GM18907 (cell line): Measurements from ENCODE around the gene CDT1.

Experiments
- ATAC-seq: cut with Tn5 transposase; IDR thresholded peaks from one replicate; pipeline ENCODE4 v1.9.1; 2021; ENCODE audit warnings: mild to moderate bottlenecking, moderate library complexity; ENCODE audit not compliant: unreplicated experiment

Gene CDT1

DNA sequence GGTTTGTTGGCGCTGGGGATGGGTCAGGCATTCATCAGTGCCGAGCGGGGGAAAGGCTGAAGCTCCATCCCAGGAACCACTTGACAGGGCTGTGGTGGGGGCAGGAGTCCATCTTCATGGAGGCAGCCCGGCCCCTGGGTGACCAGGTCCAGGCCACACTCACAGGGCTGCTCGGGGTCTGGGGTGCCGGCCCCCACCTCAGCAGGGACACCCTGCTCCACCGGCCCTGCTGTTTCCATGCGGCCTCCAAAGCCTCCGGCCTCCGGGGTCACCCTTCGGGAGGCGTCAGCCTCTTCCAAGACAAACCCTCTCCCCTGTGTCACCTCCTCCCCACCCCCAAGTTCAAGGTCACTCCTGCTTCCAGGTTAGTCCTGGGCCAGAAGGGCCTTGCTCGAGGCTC lies 31.1 kb downstream of the CDT1 start:
- no peak for ATAC-seq

DNA sequence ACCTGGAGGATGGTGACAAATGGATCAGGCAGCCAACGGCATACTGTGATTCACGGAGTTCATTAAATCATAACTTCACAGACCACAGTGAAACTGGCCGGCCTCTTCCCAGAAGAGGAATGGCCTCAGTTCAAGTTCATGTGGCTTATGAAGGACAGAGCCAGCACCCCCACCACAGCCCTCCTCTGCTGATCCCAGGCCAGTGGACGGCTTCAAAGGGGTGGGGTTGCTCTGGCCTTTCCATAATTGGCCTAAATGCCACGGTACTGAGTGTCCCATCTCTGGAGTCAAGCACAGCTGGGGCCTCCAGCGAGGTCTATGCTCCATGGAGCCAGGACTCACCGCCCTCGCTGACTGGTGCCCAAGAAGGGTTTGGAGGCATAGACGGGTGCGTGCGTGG lies 31.8 kb downstream of the CDT1 start:
- no peak for ATAC-seq

DNA sequence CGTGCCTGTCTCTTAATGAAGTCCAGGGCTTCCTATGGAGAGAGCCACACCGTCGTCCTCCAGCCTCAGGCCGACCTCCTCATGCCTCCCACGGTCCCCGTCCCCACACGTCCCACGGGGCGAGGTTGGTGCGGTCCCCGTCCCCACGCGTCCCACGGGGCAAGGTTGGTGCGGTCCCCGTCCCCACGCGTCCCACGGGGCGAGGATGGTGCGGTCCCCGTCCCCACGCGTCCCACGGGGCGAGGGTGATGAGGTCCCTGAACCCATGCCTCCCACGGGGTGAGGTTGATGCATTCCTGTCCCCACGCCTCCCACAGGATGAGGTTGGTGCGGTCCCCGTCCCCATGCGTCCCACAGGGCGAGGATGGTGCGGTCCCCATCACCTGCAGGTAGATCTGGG lies 32.2 kb downstream of the CDT1 start:
- ATAC-seq = no peak

DNA sequence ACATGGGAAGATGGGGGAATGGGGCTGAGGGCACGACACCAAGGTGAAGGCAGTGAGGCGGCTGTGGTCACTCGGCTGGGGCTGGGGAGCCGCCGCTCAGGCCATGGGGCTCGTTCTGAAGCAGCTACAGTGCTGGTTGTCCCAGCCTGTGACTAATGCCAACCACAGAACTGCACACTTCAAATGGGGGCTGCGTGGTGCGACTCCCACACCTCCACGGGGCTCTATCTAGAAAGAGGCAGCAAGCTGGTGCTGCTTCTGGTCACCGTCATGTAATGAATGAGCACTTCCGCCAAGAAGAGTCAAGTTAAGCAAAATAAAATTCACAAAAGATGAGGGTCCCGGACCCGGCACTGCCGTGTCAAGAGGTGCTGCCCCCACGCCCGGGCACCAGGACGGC lies 33.2 kb downstream of the CDT1 start:
- no peak for ATAC-seq

DNA sequence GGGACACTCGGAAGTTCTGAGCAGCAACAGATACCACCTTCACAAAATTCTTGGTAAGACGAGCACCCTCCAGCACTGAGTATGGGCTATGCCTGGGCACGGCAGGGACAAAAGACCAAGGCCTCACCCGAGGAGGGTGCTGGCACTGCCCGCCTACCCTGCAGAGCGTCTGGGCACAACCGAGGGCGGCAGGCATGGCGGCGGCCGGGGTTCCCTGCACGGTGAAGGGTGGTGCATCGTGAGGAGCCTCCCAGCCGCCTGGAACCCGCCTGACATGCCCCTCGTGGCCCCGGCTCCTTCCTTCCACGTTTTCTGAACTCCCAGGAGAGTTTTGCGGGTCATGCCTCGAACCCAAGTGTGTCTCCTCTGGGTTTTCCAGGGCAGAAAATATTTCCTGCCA lies 34.2 kb downstream of the CDT1 start:
- no peak for ATAC-seq

DNA sequence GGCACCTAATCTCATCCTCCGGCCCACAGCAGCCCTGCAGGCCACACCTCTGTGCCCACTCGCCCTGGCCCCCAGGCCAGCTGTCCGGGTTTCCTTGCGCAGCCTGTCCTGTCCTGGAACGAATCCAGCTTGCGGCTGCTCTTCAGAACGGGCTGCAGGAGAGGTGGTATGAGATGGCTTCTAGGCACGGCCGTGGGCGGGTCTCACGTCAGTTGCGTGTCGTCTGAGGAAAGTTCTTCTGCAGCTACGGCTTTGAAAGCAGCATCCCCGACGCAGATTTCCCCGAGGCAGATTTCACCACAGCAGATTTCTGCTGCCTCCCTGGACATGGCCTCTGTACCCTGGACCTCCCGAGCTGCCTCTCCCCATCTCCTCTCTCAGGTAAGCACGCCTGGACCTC lies 35.0 kb downstream of the CDT1 start:
- no peak for ATAC-seq

DNA sequence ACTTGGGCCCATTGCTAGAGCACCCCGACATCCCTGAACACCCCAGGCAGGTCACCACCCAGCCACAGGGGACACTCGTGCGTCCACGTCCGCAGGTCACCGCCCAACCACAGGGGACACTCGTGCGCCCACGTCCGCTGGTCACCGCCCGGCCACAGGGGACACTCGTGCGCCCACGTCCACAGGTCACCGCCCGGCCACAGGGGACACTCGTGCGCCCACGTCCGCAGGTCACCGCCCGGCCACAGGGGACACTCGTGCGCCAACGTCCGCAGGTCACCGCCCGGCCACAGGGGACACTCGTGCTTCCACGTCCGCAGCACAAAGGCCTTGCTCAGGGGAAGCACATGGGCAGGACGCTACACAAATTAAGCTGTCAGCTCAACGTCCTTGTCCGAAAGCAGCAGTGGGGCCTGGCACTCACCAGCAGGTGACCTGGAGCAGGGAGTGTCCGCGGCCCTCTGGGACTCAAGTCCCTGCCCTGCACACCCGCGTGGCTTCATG lies 35.5 kb downstream of the CDT1 start:
- no peak for ATAC-seq

DNA sequence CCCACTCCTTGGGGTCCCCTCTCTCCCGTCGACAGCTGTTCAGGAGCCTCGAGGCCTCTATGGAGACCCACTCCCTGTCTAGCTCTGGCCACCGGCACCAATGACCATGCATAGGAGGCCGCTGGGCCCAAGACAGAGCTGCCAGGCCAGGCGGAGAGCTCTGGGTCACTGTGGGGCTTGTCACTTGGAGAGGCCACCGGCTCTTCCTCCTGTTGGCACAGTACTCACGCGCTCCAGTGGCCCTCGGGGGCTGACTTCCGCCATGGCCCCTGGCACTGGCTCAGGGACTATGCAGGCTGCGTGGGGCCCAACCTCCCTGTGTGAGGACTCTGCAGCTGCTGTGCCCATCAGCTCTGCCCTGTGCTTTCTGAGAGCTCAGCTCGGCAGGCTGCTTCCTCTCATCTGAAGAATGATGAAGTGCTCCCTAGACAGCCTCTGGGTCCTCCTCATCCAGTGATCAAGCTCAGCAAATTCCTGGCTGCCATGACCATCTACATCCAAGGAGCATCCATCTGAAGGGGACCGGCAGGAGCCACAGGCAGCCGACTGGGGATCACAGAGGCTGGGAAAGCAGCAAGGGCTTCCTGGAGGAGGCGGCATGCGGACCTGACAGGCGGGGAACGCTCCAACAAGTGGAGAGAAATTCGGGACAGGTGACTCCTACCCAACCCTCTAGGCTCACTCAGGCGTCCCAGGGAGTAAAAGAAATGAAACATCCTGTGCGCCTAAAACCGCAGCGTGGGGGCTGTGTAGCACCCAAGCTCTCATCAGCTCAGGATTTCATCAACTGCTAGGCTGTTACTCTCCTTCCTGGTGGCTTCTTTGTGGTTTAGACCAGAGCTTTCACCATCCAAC lies 36.4 kb downstream of the CDT1 start:
- no peak for ATAC-seq

DNA sequence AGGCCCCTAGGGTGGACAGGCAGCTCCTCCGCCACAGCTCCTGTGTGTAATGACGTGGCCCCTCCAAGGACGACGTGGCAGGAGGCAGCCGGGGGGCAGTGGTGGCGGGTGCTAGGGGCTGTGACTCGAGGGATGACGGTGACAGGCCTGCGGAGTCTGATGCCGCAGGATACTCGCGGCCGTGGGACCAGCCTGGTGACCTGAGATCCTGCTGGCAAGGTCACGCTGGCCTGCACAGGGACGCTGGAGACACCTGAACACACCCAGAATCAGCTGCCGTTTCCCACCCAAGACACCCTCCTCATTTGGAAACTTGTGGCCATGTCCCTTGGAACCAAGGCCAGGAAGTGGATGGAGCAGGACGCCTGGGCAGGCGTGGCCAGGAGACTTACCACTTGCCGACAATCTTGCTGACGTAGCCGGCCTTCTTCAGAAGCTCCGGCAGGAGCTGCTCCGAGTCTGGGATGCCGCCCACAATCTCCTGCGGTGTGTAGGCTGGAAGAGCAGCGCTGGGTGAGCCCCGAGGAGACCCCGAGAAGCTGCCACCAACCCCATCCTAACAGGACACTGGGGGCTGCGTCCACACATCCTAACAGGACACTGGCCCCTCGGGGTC lies 37.1 kb downstream of the CDT1 start:
- no peak for ATAC-seq

DNA sequence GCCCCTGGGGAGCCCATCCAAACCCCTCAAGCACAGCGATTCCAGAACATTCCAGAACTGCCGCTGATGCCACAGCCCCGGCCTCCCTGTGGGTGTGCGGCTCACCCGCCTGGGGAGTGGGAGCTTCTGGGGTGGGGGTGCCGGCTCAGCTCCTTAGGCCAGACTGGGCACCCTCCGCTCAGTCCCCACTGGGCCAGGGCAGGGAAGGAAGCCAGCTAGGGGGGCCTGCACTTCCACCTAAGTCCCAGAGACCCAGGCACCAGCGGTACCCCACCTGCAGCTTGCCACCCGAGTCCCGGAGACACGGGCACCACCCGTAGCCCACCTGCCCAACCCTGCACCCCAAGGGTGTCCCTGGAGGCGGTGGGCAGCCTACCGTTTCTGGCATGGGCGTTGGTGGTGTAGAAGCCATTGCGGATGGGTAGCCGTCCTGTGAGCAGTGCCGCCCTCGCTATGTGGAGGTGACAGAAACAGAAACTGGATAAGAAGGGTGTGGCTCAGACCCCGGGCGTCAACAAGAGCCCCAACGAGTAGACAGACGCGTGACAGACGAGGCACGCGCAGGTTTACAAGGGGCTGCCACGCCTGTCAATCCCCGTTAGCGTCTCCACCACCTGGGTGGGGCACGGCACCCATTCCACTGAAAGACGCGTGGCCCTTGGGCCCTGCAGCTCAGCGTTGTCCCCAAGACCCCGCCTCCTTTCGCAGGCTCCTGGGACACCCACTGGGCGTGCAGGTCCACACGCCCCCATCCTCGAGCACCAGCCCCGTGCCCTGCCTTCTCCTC lies 38.1 kb downstream of the CDT1 start:
- ATAC-seq = no peak

DNA sequence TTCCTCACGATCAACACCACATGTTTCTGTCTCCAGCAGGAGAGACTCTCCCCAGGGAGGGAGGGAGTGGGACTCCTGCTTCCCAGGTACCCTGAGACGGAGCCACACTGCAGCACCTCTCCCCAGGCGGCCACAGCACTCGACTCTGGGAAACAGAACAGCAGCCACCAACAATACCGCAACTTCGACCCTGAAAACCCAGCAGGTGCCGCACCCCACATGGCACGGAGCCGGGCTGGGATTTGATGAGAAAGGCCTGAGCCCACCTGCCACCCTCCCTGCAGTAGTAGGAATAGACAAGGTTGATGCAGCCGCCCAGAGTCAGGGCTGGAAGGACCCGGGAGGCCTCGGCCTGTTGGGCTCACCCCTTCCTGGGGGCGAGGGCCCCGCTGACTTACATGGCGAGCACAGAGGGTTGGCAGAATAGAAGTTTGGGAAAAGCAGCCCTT lies 38.7 kb downstream of the CDT1 start:
- ATAC-seq = no peak

DNA sequence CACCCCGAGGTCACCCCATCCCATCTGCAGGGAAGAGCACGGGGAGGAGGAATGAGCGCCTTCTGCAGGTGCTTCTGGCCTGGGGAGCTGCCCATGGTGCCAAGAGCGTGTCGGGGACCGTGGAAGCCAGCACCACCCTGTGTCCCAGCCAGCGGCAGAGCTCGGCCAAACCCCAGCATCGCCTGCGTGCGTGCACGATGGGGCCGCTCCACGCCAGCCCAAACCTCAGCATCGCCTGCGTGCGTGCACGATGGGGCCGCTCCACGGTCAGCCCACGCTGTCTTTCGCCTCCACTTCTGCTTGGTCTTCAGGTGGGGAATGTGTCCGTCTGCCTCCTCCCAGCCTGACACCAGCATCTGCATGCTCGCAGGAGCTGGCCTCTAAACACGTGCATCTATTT lies 39.2 kb downstream of the CDT1 start:
- ATAC-seq = no peak

DNA sequence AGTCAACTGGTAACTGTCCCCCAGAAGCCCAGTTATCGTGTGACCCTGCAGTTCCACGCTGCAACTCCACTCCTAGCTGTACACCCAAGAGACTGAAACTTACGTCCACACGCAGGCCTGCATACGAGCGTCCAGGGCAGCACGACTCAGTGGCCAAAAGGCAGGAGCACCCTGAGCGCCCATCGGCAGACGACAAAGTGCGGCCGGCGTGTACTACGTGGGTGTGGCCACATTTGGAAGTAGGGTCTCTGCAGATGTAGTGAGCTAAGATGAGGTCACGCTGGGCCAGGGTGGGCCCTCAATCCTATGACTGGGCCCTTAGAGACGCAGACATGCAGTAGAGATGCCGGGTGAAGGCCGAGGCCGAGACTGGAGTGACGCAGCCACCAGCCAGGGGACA lies 39.7 kb downstream of the CDT1 start:
- no peak for ATAC-seq

DNA sequence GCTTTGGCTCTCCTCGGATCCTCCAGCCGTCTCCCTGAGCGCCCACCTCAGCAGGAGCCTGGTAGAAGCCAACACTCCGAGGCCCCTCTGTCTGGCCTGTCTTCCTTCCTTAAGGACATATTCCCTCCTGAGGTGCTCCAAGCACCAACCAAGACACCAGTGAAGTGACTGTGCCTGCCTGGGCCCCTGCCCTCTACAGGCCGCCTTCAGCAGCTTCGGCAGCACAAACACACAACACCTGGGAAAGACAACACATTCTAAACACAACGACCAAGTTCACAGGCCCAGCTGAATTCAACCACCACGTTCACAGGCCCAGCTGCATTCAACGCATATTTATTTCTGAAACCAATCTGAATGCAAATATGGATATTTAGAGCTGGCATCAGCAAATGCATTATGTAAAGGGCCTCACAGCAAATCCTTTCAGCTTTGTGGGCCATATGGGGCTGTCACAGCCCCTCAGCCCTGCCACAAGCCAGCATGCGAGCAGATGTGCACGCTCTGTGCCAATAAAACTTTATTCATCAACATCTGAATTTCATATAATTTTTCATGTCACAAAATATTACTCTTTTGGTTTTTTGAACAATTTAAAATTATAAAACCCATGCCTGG lies 40.9 kb downstream of the CDT1 start:
- no peak for ATAC-seq

DNA sequence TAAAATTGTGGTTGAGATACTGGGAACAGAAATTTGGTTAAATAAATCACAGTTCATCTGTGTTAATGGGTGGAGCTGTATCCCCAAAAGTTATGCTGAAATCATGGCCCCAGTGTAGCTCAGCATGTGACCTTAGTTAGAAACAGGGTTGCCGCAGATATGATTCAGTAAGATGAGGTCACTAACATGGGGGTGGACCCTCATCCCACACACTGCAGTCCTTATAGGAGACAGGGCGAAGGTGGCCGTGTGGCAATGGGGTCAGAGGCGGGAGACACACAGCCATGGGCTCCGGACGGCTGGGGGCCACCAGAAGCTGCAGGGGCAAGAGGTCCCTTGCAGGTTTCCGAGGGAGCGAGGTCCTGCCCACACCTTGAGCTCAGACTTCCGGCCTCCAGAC lies 42.5 kb downstream of the CDT1 start:
- no peak for ATAC-seq

DNA sequence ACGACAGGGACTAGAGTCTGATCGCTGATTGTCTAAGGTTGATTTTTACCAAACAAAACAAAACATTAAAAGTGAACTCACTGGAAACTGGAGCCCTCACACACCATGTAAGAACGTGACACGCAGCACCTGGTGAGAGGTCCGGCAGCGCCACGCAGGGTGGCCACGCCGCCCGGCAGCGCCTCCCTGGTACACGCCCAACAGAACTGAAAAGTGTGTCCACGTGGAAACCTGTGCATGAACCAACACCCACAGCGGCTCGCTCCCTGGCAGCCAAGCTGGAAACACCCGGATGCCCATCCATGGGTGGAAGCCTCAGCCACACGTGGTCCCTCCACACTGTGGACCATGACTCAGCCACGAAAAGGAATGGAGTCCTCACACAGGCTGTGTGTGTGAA lies 44.1 kb downstream of the CDT1 start:
- ATAC-seq = no peak

DNA sequence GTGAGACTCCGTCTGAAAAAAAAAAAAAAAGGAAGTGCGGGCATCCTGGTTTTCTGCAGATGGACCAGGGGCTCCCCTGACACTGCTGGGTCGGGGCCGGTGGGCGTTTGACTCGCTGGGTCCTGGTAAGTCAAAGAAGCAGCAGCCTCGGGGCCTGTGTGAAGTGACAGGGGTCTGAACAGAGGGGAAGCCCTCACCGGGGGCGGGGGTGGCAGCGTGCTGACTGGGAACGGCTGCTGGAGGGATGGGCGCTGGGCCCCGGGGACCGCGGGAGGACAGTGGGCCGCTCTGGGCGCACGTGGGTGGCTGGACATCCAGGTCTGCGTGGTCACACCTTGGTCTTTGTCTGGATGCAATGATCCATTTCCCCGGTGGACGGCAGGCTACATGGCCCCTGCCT lies 45.0 kb downstream of the CDT1 start:
- no peak for ATAC-seq

DNA sequence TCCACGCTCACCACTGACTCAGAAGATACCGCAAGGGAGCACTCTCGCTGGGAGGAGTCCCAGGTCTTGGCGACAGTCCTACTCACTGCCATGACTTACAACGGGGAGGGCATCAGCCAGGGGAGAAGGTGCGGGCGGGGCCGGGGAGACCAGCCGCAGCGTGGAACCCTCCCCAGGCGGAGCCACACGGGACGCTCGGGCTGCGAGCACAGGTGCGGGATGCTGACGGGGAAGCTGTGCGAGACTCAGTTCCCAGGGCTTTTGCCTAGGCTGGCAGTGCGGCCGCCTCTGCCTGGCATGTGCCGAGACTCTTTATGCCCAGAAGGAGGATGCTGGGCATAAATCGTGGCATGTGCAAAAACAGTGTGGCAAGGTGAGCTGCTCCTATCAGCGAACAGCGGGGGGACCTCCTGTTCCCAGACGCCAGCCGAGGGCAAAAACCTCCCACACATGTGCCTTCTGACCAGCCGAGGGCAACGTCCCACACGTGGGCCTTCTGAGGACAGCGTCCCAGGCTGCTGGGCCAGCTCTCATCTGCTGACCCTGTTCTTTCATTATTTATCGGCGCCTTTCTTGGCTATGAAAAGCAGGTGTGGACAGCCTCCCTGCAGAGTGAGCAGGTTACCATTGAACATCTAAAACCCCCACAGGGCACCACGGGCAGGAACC lies 47.1 kb downstream of the CDT1 start:
- ATAC-seq = no peak

DNA sequence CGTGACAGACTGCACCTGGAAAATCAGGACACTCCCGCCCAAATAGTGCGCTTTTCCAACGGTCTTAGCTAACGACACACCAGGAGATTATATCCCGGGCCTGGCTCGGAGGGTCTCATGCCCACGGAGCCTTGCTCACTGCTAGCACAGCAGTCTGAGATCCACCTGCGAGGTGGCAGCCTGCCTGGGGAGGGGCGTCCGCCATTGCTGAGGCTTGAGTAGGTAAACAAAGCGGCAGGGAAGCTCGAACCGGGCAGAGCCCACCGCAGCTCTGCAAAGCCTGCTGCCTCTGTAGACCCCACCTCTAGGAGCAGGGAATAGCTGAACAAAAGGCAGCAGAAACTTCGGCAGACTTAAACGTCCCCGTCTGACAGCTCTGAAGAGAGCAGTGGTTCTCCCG lies 48.0 kb downstream of the CDT1 start:
- no peak for ATAC-seq

DNA sequence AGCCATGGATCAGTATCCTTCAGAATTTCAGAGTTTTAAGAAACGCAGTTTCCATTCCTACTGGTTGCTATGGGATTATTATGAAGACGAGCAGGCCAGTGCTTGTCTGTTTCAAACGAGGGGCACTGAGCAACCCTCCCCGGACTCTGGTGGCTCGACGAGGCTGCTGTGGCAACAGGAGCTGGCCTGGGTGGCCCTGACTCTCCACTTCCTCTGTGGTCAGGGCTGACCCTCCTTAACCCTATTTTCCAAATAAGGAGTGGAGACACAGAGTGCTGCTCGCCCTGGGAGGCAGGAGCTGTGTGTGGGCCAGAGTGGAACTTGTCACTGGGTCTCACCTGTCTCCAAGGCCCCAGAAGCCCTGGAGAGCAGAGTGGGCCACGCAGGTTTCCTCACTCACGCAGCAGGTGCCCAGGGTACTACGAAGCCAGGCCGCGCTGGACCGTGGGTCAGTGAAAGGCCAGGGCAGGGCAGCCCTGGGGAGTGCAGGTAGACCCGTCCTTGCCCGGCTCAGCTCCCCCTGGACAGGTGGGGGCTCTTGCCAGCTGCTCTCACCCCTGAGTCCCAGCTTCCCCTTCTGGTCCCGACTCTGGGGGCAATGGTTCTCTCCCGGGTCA lies 49.8 kb downstream of the CDT1 start:
- no peak for ATAC-seq
